GM10847 (cell line): Measurements from ENCODE around the gene BEST3.

ENCODE experiments used
- POLR2A ChIP-seq: IDR thresholded peaks from 2 replicates; pipeline ENCODE4 v1.6.1; 2011; ENCODE audit not compliant: insufficient read length; ENCODE audit errors: extremely low read depth

BEST3 gene

DNA sequence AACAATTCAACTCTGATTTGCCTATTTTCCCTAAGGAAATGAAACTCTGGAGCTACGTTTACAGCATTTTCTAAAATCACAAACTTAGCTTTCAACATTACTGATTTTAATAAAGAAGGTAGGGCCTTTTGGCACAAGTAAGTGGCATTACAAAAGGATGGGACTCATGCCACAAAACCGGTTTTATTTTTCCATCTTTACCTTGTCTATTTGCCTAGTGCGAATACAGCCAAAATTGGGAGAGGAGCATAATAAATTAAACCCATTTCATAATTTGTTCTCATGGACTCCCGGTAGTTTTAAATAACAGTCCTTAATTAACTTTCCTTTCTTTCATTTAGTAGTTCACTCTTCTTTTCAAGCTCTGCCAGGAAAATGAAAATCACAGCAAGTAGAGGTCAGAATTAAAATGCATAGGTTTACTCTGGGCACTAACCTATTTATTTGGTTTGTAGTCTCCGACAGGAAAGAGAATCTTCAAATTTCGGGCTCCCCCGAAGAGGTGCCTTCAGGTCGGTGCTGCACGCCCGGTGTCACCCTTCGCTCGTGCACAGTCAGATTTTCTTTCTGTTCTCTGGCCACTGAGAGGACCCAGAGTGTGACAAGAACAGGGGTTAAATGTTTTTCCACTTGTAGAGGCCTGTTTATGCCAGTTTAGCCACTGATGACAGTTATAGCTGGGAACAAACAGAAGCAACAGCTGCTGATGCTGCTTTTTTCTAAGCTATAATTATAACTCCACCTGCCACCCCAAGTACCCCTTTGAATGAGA is at the start of gene BEST3:
TSS of gene BEST3 (minus strand) at position 535 of the 772 bp plus-strand sequence. CDS start 1,505 bp downstream, outside the sequence.
- no peak for TF ChIP-seq POLR2A

DNA sequence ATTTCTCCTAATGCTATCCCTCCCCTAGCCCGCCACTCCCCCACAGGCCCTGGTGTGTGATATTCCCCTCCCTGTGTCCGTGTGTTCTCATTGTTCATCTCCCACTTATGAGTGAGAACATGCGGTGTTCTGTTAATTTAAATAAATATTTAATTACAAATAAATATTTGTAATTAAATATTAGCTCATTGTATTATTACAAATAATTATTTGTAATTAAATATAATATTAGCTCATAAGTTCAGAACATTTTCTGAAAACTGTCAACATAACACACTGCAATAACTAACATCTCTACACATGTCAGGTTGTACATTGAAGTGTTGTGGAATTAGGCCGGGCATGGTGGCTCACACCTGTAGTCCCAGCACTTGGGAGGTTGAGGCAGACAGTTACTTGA is 45.0 kb upstream of the BEST3 start:
- TF ChIP-seq POLR2A = no peak

DNA sequence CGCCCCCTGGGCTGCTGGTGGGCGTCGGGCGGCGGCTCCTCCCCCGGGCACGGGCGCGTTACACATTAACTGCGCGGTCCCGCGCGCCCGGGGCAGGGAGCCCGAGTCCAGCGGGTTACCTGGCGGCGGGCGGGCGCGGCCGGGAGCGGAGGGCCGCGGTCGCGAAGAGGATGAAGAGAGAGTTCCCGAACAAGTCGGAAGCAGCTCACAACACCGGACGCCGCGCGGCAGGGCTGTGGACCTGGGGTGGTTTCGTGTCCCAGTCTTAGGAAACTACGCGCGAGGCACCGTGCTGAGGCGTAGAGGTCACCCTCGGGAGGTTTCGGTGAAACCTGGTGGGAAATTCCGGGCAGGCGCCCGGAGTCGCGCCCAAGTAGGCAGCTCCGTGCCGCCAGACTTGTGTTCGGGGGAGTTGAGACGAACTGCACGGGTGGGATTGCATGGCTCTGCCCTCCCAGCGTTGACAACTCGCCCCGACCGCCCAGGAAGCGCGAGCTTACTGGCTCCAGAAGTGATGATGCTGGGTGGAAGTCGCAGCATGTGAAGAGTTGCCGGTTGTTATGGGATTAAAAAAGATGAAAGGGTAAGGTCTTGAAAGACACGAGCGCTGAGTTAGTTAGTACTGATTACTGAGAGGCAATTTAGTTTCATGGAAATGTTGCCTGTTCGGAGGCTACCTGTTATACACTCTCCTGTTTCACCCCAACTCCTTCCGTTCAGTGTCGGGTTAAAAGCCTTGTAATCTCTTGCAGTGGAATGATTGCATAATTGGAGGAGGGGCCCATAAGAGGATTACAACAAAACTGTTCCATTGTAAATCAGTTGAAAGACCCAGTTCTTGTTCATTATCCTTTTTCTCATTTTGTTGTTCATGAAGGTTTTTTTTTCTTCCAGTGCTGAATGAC is 40.4 kb upstream of the BEST3 start:
- TF ChIP-seq POLR2A = no peak

DNA sequence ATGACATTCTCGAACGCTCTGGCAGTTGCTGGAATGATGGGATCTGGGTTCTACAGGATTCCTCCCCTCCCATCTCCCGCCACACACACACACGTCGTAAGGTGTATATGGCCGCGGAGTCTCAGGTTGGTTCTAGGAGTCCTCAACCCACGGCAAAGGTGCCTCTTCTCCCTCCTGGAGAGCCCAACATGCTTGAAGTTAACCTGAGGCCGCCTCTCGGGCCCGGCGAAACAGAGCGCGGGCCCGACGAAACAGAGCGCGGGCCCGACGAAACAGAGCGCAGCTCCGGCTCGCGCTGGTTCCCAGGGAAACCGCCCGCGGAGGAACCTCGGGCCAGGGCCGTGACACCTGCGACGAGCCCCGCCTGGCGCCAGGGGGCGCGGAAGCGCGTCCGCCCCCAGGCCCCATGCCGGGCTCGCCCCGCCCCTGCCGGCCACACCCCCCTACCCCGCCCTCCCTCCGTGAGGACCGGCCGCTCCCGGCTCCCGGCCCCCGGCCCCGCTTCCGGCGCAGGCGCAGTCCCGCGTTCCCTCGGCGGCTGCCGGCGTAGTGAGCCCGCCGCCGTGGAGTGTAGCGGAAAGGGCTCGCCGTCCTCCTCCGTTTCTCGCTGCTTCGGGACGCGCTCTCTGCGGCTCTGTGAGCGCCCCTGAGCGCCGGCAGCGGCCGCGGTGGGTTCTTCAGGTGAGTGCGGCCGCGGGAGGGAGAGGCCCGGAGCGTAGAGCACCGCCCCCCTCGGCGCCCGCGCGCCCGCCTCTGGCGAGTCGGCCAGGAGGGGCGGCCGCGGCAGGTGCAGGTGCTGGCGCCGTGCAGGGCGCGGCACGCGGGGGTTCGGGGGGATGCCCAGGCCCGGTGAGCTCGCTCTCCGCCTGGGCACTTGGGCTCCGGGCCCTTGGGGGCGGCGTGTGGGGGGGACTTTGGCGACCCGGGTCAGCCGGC is 39.5 kb upstream of the BEST3 start, which contains the start of gene RAB3IP:
TSS of gene RAB3IP (plus strand) at position 510 of the 936 bp plus-strand sequence. CDS start 16,549 bp downstream, outside the sequence.
- TF ChIP-seq POLR2A = peak; percentile 49

DNA sequence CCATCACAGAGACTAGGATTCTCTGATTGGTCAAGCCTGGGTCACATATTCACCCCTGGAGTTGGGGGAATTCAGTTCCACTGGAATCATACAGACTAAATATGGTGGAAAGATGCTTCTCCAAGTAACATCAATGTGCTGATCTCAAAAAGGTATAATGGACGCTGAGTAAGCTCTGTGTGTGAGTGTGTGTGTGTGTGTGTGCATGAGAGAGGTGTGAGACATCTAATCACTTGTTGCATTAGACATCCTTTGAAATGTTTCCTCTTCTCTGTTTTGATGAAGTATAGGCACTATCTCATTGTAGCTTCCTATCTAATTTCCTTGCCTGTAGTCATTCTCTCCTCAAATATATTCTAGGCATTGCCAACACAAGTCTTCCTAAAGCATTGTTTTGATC is 34.5 kb upstream of the BEST3 start:
- no peak for TF ChIP-seq POLR2A

DNA sequence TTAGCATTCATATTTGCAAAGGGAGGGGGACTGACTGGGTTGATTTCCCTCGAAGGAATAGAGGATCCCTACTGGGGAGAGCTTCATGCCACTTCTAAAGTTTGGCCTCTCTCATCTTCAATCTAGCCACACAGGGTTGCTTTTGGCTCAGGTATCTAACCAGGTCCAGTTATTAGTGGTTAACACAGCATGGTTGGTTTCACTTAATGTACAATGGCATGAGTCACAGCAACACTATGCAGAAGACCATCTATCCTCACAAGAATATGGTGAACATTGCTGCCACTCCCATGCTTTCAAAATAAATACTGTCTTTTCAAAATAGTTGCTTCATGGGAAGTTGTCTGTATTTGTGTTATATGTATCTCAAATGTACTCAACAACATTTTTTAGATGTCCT is 33.0 kb upstream of the BEST3 start:
- TF ChIP-seq POLR2A = no peak

DNA sequence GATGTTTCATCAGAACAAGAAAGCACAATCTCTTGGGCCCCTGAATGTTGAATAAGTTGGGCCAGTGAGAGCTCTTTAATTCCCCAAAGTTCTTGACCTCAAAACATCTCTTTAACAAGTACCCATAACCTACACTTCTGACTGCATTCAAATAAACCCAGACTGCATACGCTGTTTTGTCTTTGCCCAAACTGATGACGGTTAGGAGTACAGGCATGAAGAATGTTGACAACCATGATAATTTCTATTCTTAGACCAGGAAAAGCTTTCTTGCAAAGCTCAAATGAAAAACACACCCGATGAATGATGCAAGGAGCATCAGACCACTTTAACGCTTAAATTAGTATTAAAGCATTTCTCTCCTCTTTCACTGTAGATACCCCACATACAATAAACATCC is 27.8 kb upstream of the BEST3 start:
- no peak for TF ChIP-seq POLR2A

DNA sequence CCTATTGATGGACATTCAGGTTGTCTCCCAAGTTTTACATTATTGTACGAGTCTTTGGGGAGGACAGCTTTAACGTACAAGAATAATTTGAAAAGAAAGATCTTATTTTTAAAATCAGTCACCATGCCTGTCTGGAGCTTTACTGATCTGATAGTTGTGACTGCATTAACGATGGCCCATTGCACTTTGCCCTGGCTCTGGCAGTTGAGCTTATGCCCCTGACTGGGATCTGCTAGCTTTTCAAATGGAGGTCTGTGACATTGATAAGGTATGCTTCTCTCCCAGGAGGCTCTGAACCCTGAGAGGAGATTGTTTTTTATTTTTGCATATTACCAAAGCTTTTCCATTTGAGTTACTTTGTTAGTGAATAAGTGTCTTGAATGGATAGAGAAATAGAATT is 21.6 kb upstream of the BEST3 start:
- TF ChIP-seq POLR2A = no peak

DNA sequence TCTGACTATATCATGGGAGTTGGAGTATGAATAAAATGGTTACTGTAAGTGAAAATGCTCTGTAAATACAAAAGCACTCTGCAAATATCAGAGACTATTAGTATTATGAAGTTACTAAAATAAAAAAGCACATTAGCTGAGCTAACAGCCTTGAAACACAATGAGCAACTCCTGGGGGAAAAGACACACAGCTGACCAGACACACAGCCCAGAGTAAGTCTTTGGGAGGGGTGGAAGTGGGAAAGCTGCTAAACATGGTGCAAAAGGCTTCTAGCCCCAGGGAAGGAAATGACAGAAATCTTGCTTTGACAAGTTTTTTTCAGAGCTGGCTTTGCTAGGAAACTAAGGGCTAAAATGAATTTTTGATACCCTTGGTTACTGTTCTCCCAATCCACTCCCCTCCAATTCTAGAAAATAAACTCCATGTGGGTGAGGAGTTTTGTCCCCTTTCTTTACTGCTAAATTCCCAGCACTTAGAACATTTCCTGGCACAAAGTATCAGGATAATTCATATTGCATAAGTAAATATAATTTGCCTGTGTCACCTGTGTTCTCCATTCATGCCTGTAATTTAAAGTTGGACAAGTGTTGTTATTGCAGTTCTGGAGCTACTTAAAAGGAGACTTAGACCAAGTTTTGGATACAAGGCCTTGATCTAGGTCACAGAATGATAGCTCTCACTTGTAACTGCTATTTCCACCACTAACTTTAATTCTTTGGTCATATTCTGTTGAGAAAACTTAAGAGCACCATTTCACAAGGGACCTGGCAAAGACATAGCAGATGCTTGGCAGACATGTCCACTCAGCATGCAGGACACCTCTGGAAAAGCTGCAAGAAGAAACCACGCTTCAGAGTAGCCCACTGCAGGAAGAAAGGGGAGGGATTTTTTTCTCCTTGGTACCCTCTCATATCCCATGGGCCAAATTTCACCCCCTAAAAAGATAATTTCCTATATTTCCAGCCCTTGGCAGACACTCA is 20.5 kb upstream of the BEST3 start:
- TF ChIP-seq POLR2A = no peak

DNA sequence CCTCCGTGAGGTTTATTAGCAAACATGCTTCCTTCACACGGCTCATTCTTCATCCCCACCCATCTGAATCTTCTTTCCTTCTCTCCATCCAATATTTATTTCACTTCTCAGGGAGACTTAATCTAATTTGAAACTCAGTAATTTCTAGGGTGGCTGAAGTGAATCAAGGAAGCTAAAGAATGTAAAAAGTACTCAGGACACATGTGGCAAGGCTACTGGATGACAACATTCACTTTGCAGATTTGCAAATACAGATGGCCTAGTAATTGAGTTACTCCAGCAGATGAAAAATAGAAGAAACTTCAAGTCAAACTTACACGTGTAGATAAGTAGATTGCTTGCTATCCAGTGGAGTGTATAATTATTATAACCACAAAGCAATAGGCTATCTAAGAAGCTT is 15.4 kb upstream of the BEST3 start:
- no peak for TF ChIP-seq POLR2A

DNA sequence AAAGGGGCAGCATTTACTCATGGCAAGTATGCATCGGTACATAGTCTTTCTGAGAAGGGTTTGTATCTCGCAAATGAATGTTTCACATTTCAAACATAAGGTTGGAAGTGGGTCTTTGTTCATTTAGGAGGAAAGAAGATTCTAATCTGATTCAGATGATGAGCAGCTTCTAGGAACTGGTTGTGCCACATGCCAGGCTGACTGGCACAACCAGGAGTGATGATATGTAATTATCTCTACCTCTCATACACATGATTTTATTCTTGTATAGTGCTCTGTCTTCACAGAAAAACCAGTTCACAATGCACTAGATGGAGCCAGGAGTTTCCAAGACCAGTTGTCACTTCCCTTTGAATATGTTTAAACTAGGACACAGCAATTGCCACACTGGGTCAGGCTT is 13.7 kb upstream of the BEST3 start:
- TF ChIP-seq POLR2A = no peak

DNA sequence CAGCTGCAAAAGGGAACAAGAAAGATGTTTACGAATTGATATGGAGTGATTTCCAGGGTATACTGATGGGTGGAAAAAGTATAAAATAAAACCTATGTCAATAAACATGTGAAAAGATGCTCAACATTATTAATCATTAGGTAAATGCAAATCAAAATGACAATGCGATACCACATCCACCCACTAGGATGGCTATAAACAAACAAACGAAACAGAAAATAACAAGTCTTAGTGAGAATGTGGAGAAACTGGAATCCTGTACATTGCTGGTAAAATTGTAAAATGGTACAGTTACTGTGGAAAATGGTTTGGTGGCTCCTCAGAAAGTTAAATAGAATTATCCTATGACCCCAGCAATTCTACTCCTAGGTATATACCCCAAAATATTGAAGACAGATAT is 9.5 kb upstream of the BEST3 start:
- TF ChIP-seq POLR2A = no peak

DNA sequence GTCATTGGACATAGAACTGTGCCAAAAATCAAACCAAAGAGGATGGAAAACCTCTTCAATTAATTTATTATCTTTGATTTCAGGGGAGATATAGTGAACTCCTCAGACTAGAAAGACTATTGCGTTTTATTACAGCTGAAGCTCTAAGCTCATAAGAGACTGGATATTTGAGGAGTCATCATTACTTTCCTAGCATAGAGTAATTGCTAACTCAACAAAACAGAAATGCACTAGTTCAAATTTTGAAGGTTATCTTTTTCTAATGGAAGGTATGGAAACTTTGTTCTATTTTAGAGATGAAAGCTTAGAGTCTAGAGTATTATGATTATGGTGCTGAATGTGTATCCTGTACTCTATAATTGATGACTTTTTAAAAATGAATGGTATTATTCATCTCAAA is 5.3 kb upstream of the BEST3 start:
- TF ChIP-seq POLR2A = no peak

DNA sequence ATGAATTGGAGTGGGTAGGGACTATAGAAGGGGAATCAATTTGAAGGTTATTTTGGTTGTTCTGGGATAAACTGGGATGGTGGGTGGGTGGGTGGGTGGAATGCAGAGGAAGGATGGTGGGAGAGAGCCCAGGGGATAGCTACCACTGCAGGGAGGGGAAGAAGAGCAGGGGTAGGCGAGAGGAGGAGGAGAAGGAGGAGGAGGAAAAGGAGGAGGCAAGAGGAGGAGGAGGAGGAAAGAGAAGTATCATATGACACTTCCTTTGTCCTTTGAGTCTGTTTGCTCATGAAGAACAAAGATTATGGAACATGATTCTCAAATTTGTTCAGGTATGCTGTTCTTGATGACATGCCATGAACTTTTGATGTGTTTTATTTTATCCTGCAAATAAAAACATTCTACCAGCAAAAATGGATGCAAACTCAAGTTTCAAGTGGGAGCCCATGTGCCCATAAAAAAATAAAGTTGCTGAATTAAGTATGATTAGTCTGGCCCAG is 4.1 kb upstream of the BEST3 start:
- no peak for TF ChIP-seq POLR2A
